ENCODE data around the gene SH3RF3.
"Not testable (repeated sequence)": the region's sequence is repeated elsewhere in the genome, so short reads cannot be mapped to it uniquely, and the experiment has no call there.

The SH3RF3 gene

GRCh38 chr2:109222825-109223471 is 93.9 kb downstream of the SH3RF3 start:
- H3K4me3 ChIP-seq = no peak overlapping the region
- TF ChIP-seq CTCF (IDR thresholded peaks at IDR 0.05) = no peak
- H3K27ac ChIP-seq = no peak overlapping the region
- DNase-seq (ENCODE audit: low spot score) = no peak

- no peak for TF ChIP-seq CTCF (IDR thresholded peaks at IDR 0.05)
- Histone ChIP-seq H3K4me3 (no peak overlapping the region), H3K27ac (no peak overlapping the region)
- no peak for DNase-seq (ENCODE audit: low spot score)
Observed at GRCh38 chr2:109223490-109223889, 94.5 kb downstream of the SH3RF3 start.

GRCh38 chr2:109224341-109224740 is 95.3 kb downstream of the SH3RF3 start:
- H3K27ac ChIP-seq; DNase-seq (ENCODE audit: low spot score); H3K4me3 ChIP-seq: not testable (repeated sequence)

- no peak overlapping the region for H3K27ac ChIP-seq
- TF ChIP-seq CTCF (IDR thresholded peaks at IDR 0.05) = no peak
- no peak for DNase-seq (ENCODE audit: low spot score)
- no peak overlapping the region for H3K4me3 ChIP-seq
Observed at GRCh38 chr2:109225170-109225782, 96.3 kb downstream of the SH3RF3 start.

- no peak overlapping the region for H3K4me3 ChIP-seq
- no peak overlapping the region for H3K27ac ChIP-seq
- TF ChIP-seq CTCF (IDR thresholded peaks at IDR 0.05) = no peak
- DNase-seq (ENCODE audit: low spot score) = no peak
Observed at GRCh38 chr2:109226128-109226527, 97.1 kb downstream of the SH3RF3 start.

- H3K4me3 ChIP-seq = no peak overlapping the region
- H3K27ac ChIP-seq = no peak overlapping the region
- TF ChIP-seq CTCF (IDR thresholded peaks at IDR 0.05) = no peak
- no peak for DNase-seq (ENCODE audit: low spot score)
Observed at GRCh38 chr2:109226622-109227021, 97.6 kb downstream of the SH3RF3 start.

- Histone ChIP-seq H3K27ac (no peak overlapping the region), H3K4me3 (no peak overlapping the region)
- TF ChIP-seq CTCF (IDR thresholded peaks at IDR 0.05) = no peak
- DNase-seq (ENCODE audit: low spot score) = no peak
Observed at GRCh38 chr2:109229094-109229675, 100.2 kb downstream of the SH3RF3 start.
